HepG2 (cell line): ENCODE results near the gene ZNF48. TPM values are rescaled to one million over a fixed set of nuclear protein-coding genes. Genes with fewer than 3 reads are reported as not detected.

Experiments used
- CCDC6 ChIP-seq: sonication (generic); formaldehyde crosslinking; IDR thresholded peaks from 2 replicates; pipeline ENCODE4 v1.8.1; 2022; ENCODE audit warnings: mild to moderate bottlenecking, missing genetic modification reagents, moderate library complexity
- GTF2F1 ChIP-seq: fragments of 150-350 bp; IDR thresholded peaks from 2 replicates; pipeline ENCODE4 v1.6.1; 2014; ENCODE audit warnings: low read length
- HIC2 ChIP-seq: sonication (generic); formaldehyde crosslinking; IDR thresholded peaks from 2 replicates; pipeline ENCODE4 v1.9.0; 2022; ENCODE audit warnings: low read depth, missing genetic modification reagents
- JUNB ChIP-seq: sonication (generic); formaldehyde crosslinking; IDR thresholded peaks from 2 replicates; pipeline ENCODE4 v1.8.0; 2022; ENCODE audit warnings: missing genetic modification reagents, mild to moderate bottlenecking, borderline replicate concordance
- KAT2B ChIP-seq: fragments of 150-350 bp; IDR thresholded peaks from 2 replicates; pipeline ENCODE4 v1.6.1; 2014; ENCODE audit warnings: low read depth, low read length, borderline replicate concordance
- KAT8 ChIP-seq: IDR thresholded peaks from 2 replicates; pipeline ENCODE4 v1.6.1; 2016; ENCODE audit warnings: missing genetic modification reagents, missing compliant biosample characterization
- PHF21A ChIP-seq: sonication (generic); formaldehyde crosslinking; IDR thresholded peaks from 2 replicates; pipeline ENCODE4 v1.5.0; 2020; ENCODE audit warnings: mild to moderate bottlenecking, missing genetic modification reagents
- PLSCR1 ChIP-seq: sonication (generic); formaldehyde crosslinking; IDR thresholded peaks from 2 replicates; pipeline ENCODE4 v1.5.0; 2020; ENCODE audit warnings: missing genetic modification reagents, mild to moderate bottlenecking, borderline replicate concordance
- REL ChIP-seq: sonication (generic); formaldehyde crosslinking; conservative IDR thresholded peaks from 2 replicates; pipeline ENCODE4 v1.8.0; 2022; ENCODE audit warnings: mild to moderate bottlenecking, missing genetic modification reagents, moderate library complexity
- RXRB ChIP-seq: IDR thresholded peaks from 2 replicates; pipeline ENCODE4 v1.6.1; 2016; ENCODE audit warnings: borderline replicate concordance, missing genetic modification reagents, missing compliant biosample characterization
- TARDBP ChIP-seq: sonication (generic); formaldehyde crosslinking; IDR thresholded peaks from 2 replicates; pipeline ENCODE4 v1.8.0; 2022; ENCODE audit warnings: mild to moderate bottlenecking, missing genetic modification reagents
- TBX3 ChIP-seq: fragments of 450-650 bp; IDR thresholded peaks from 2 replicates; pipeline ENCODE4 v1.6.1; 2017; ENCODE audit warnings: antibody characterized with exemption, mild to moderate bottlenecking, inconsistent platforms, borderline replicate concordance
- ZBTB33 ChIP-seq: sonication (generic); formaldehyde crosslinking; IDR thresholded peaks from 2 replicates; pipeline ENCODE4 v1.4.0; 2020; ENCODE audit warnings: missing genetic modification reagents
- ZFP36L1 ChIP-seq: sonication (generic); formaldehyde crosslinking; IDR thresholded peaks from 2 replicates; pipeline ENCODE4 v1.8.0; 2022; ENCODE audit warnings: mild to moderate bottlenecking, missing genetic modification reagents, moderate library complexity
- ZGPAT ChIP-seq: IDR thresholded peaks from 2 replicates; pipeline ENCODE4 v1.6.1; 2016; ENCODE audit warnings: mild to moderate bottlenecking
- ZNF20 ChIP-seq: sonication (generic); formaldehyde crosslinking; IDR thresholded peaks from 2 replicates; pipeline ENCODE4 v1.4.0; 2020; ENCODE audit warnings: mild to moderate bottlenecking, moderate library complexity, missing genetic modification reagents
- ZNF350 ChIP-seq: sonication (generic); formaldehyde crosslinking; IDR thresholded peaks from 2 replicates; pipeline ENCODE4 v1.4.0; 2020; ENCODE audit warnings: mild to moderate bottlenecking, low read depth, missing genetic modification reagents, borderline replicate concordance
- ZNF772 ChIP-seq: sonication (generic); formaldehyde crosslinking; IDR thresholded peaks from 2 replicates; pipeline ENCODE4 v1.5.0; 2020; ENCODE audit warnings: mild to moderate bottlenecking, missing genetic modification reagents
- polyA plus RNA-seq, 8 experiments: library from polyadenylated mRNA; depleted of rRNA in 3 of 8; stranded (reverse) in 7 of 8; unstranded in 1 of 8; fragments of >200 nt; fragmentation: Illumina TruSeq in 4 of 8; extraction: Trizol in 4 of 8; gene quantifications; 2 replicates each; pipeline versions ENCODE4 v1.2.1 to v1.2.3, GENCODE V29; 2011 to 2016; ENCODE audit warnings: low read depth in 4 of 8, missing spikeins in 1 of 8, mixed read lengths in 1 of 8; ENCODE audit not compliant: insufficient read depth in 1 of 8
- total RNA-seq, 5 experiments: library from RNA; depleted of rRNA; stranded (reverse); fragments of >200 nt; fragmentation: Illumina TruSeq; extraction: Trizol; gene quantifications; 2 replicates each; pipeline ENCODE4 v1.2.3, GENCODE V29; 2016; ENCODE audit warnings: low read depth in 1 of 5

The ZNF48 gene
- total and polyA plus RNA-seq, 2 of the 13 experiments (the other 11 are each of a cell fraction or from before 2014, with no cell fraction given), result 9.9 to 12.3 TPM

- TF ChIP-seq ZFP36L1 (CRISPR knock-in tag), result peak; percentile 56; the same call in 1 of the 2 replicates
- TF ChIP-seq HIC2 (CRISPR knock-in tag), result no peak
- TF ChIP-seq TARDBP (CRISPR knock-in tag), result 0 out of 2 replicates have a peak, but pooled peaks have one; percentile 44
- no peak for TF ChIP-seq REL
- TF ChIP-seq RXRB, result peak; percentile 74
- TF ChIP-seq ZNF20, result no peak
- TF ChIP-seq ZNF772 (CRISPR knock-in tag), result peak; percentile 70; the same call in 1 of the 2 replicates
- no peak for TF ChIP-seq CCDC6 (CRISPR knock-in tag)
- no peak for TF ChIP-seq KAT2B
- no peak for TF ChIP-seq GTF2F1
- TF ChIP-seq ZBTB33 (CRISPR knock-in tag), result peak; percentile 79
- TF ChIP-seq TBX3, result no peak
- peak; percentile 73; the same call in 1 of the 2 replicates for TF ChIP-seq ZGPAT (CRISPR knock-in tag)
- TF ChIP-seq JUNB (CRISPR knock-in tag), result no peak
- peak; percentile 72; the same call in 1 of the 2 replicates for TF ChIP-seq ZNF350 (CRISPR knock-in tag)
- TF ChIP-seq PLSCR1 (CRISPR knock-in tag), result no peak
- TF ChIP-seq KAT8, result peak; percentile 79
- peak; percentile 77 for TF ChIP-seq PHF21A (CRISPR knock-in tag)
Observed at GRCh38 chr16:30409125-30410060, 14.2 kb downstream of the ZNF48 start (continued).
